HG03095 (cell line): Measurements from ENCODE around the gene PPP2R2C.
A peak's percentile ranks its signal among the peaks of the same experiment; 100 is the strongest.

Source experiments
- ATAC-seq: cut with Tn5 transposase; IDR thresholded peaks from one replicate; pipeline ENCODE4 v1.9.1; 2021; ENCODE audit warnings: moderate library complexity; ENCODE audit not compliant: unreplicated experiment

The PPP2R2C gene

GRCh38 chr4:6426571-6427438 lies 45.6 kb downstream of the PPP2R2C start:
- ATAC-seq = no peak

- ATAC-seq = no peak
Observed at GRCh38 chr4:6425911-6426310, 46.5 kb downstream of the PPP2R2C start.

DNA sequence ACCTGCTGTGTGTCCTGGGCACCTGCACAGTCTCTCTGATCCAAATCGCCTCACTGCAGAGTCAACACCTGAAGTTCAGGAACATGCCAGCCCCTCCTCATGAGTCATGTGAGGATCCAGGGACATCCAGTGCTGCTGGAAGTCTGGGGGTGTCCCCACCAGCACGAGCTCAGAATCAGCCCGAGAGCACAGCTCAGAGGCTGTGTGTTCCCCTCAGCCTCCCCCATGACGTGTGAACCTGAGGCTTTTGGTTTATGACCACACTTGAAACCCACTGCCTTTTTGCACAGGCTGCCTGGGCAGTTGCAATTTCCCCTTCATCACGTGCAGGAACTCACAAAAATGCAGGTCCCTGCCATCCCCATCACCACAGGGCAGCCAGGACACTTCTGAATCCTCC lies 47.1 kb downstream of the PPP2R2C start:
- no peak for ATAC-seq

DNA sequence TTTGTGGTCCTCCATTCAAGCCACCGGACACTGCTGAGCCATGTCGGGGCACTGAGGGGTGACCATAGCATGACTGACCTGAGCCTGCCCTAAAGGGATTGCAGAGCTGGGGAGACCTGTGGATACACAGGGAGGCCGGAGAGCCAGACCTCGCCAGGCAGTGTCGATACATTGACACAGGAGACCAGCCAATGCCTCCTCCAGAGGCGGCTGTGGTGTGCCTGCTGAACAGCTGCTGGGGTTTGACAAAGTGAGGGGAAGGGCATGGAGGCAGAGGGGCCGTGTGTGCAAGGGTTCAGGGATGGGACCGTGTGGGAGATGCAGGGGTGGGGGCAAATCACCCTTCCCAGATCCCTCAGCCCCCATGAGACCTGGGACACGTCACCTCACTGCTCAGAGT lies 48.0 kb downstream of the PPP2R2C start:
- no peak for ATAC-seq

- ATAC-seq = peak; percentile 92
Observed at GRCh38 chr4:6423575-6423974, 48.8 kb downstream of the PPP2R2C start.

- no peak for ATAC-seq
Observed at GRCh38 chr4:6422866-6423265, 49.5 kb downstream of the PPP2R2C start.

DNA sequence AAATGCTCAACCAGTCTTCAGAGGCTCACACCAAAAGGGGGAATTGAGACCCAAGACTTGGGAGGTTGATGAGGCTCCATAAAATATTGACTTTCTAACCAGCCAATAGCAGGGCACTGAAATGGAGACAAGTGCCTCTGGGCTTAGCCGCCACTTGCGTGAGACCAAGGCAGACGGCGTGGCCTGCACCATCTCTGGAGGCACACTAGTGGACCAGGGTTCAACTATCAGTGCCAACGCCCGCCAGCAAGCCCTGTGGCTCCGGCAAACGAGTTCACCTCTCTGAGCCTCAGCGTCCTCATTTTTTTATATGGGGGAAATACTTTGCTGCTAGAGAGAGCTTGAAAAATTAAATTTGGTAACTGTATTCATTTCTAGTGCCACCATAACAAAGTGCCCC lies 50.3 kb downstream of the PPP2R2C start:
- ATAC-seq = no peak

DNA sequence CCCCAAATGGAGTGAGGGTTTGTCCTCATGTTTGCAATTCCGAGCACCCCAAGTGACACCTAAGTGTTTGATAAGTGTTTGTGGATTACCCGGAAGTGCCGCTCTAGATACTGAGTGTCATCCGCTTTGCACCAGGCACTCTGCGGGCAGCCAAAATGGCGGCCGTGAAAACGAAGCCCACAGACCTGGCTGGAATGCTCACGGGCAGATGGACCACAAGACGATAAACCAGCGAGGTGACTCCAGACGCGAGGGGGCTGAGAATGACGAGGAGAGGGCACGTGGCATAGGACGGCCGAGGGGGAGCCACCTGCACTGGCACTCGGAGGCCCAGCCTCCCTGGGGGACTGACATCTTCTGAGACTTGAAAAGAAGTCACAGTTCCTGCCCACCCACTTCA lies 51.0 kb downstream of the PPP2R2C start:
- no peak for ATAC-seq

- no peak for ATAC-seq
Observed at GRCh38 chr4:6420972-6421371, 51.4 kb downstream of the PPP2R2C start.

GRCh38 chr4:6420036-6420435 lies 52.4 kb downstream of the PPP2R2C start:
- no peak for ATAC-seq

DNA sequence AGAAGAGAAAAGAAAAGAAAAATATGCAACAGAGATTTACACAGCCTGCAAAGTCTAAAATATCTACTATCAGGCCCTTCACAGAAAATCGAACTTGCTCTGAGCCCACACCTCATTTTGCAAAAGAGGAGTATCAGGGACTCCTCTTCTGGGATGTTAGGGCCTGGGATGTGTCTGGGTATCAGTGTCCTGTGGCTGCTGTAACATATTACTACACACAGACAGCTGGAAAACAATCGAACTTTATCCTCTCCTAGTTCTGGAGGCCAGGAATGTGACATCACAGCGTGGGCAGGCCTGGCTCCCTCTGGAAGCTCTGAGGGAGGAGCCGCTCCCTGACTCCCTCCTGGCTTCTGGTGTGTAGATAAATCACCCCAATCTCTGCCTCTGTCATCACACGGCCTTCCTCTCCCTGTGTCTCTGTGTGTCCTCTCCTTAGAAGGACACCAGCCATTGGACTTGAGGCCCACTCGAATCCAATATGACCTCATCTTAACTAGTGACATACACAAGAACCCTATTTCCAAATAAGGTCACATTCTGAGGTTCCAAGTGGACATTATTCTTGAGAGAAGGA lies 52.9 kb downstream of the PPP2R2C start:
- no peak for ATAC-seq

DNA sequence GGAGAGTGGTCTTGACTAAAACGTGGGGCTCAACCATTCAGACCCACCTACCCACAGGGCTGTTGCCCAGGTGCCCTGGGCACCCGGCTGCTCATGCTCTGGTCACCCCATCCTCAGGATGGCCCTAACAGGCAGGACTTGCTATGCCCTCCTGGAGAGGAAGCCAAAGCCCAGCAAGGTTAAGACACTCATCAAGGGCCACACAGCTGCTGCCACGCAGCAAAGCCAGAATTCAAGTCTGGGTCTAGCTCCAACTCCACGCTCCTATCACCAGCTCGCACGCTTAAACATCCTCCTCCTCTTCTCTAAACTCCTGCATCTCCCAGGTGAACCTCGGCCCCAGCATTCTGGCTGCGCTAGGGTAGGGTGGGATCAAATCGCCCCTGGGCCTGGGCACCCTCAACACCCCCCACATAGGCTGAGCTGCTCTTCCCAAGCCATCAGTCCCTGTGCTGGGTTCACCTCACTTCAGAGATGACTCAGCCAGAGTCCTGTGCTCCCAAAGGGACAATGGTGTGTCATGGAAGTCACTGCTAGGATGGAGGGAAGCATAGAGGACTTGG lies 54.1 kb downstream of the PPP2R2C start:
- no peak for ATAC-seq

DNA sequence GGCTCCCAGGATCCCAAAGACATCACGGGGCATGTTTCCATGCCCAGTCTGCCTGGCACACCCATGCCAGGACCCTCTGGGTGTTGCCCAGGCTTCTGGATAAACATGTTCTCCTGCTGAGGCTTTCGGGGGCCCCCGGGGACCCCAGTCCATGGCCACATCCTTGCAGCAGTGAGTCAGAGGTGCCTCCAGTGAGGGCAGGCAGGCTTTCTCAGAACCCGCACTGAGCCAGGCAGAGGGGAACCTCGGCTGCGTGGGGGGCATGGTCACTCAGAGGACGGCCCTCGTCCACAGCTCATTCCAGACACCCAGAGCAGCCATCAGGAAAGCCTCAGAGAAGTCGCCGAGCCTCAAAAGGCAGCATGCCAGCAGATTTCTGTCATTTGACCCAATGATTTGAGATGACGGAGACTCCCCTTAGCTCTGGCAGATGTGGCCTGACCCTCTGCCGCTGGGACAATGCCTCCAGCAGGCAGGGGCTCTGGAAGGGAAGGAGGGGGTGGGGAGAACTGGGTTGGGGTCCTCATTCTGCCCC lies 54.8 kb downstream of the PPP2R2C start:
- ATAC-seq = no peak

DNA sequence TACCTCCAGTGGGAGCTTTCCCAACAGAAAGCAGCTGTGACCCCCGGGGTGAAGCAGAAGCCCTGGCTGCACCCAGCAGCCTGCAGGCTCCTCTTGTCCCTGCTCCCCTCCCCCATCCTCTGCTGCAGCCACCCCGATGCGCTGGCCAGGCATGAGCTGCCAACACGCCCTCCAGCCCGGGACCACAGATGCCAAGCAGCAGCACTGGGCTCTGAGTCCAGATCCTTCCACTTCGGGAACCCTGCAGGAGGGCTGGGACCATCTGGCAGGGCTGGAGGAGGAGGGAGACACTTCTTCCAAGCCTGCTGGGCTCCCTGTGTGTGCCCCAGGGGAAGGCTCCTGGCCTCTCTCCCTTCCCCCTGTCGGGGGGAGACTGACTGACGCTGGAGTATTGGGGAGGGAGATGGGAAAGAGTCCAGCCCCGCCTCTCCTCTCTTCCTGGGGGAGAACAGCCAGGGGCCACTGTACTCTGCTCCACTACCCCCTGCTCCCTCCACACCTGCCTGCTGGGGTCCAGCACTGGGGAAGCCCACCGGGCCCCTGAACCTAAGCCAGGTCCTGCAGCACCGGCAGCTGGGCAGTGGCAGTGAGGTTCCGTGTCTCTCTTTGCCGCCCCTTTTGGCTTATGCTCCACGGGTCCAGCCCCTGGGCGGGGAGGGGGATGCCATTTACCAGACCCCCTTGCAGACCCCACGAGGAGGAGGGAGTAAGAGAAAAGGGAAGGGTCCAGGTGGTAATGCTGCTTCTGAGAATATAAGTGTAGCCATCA lies 55.7 kb downstream of the PPP2R2C start:
- no peak for ATAC-seq

GRCh38 chr4:6415031-6415705 lies 57.2 kb downstream of the PPP2R2C start:
- no peak for ATAC-seq

- no peak for ATAC-seq
Observed at GRCh38 chr4:6414578-6414977, 57.8 kb downstream of the PPP2R2C start.

DNA sequence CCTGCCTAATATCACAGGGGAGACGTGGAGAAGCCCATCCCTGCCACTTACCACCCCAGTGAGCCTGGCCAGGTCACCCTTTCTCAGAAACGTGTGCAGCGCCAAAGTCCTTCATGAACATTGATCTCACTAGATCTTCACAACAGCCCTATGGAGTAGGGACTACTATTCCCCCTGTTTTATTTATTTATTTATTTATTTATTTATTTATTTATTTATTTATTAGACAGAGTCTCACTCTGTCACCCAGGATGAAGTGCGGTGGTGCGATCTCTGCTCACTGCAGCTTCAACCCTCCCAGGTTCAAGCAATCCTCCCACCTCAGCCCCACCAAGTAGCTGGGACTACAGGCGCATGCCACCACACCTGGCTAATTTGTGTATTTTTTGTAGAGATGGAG lies 61.8 kb downstream of the PPP2R2C start:
- no peak for ATAC-seq

- no peak for ATAC-seq
Observed at GRCh38 chr4:6410068-6410467, 62.3 kb downstream of the PPP2R2C start.

DNA sequence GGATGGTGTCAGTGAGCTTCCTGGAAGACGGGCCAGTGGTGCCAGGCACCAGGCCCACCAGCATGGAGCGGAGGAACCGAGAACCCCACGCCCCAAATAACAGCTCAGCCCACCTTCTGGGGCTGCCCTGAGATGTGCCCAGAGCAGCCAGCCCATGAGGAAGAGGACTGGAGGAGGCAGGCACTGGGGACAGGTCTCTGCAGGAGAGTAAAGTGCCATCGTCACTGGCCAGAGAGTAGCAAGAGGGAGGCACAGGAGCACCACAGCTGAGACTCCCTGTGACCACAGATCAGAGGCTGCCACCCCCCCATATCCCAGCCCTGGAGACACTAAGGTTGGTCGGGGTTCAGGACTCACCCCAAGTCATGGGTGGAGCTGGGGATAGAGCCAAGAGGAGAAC lies 63.0 kb downstream of the PPP2R2C start:
- no peak for ATAC-seq

GRCh38 chr4:6408263-6408662 lies 64.2 kb downstream of the PPP2R2C start:
- ATAC-seq = no peak

GRCh38 chr4:6405397-6405706 lies 67.1 kb downstream of the PPP2R2C start:
- no peak for ATAC-seq
